IMR-90 (cell line): ENCODE results near the gene NADSYN1. TPM values are rescaled to one million over a fixed set of nuclear protein-coding genes. Genes with fewer than 3 reads are reported as not detected.

ENCODE experiments used
- ATAC-seq: fragments of 200-7000 bp; cut with Tn5 transposase; 2 replicates; pipeline ENCODE4 v1.9.1; 2020; ENCODE audit warnings: low read depth, mild to moderate bottlenecking, moderate library complexity
- BruUV-seq: library from RNA; stranded (reverse); fragments of 400-500 nt; replicated peaks from 2 replicates; lab custom pipeline; 2021; lab: Mats Ljungman, UMichigan
- CTCF ChIA-PET: fragments of 300-600 bp; formaldehyde crosslinking; extraction: SDS; loops from one replicate; lab custom pipeline; 2021; ENCODE audit warnings: antibody characterized with exemption; lab: Yijun Ruan, JAX
- POLR2A ChIA-PET: fragments of 300-600 bp; sonication (Branson Sonifier 250); formaldehyde crosslinking; loops from one replicate; lab custom pipeline; 2022; ENCODE audit warnings: antibody characterized with exemption; ENCODE audit not compliant: unreplicated experiment; lab: Charles Lee
- DNase-seq: peaks from one replicate; pipeline ENCODE4 v3.0.0; 2013
- H2AFZ ChIP-seq: replicated peaks from 2 replicates; pipeline ENCODE3; 2013; ENCODE audit warnings: low read length, mild to moderate bottlenecking; ENCODE audit not compliant: poor library complexity
- H2AK5ac ChIP-seq: 2 replicates; pipeline ENCODE4 v1.6.1; 2013; ENCODE audit warnings: low read depth, low read length, inconsistent platforms
- H2AK9ac ChIP-seq: replicated peaks from 2 replicates; pipeline ENCODE3; 2013; ENCODE audit warnings: mild to moderate bottlenecking, low read depth, low read length, moderate library complexity; ENCODE audit not compliant: poor library complexity
- H2BK120ac ChIP-seq: 2 replicates; pipeline ENCODE4 v1.6.1; 2013; ENCODE audit warnings: low read depth, low read length, inconsistent platforms
- H2BK15ac ChIP-seq: 3 replicates; pipeline ENCODE4 v1.6.1; 2013; ENCODE audit warnings: low read depth, low read length, inconsistent platforms
- H2BK20ac ChIP-seq: 2 replicates; pipeline ENCODE4 v1.6.1; 2013; ENCODE audit warnings: low read depth, mild to moderate bottlenecking, inconsistent platforms, low read length, moderate library complexity
- H2BK5ac ChIP-seq: 2 replicates; pipeline ENCODE4 v1.6.1; 2013; ENCODE audit warnings: mild to moderate bottlenecking, low read depth, low read length, inconsistent platforms; ENCODE audit not compliant: poor library complexity, severe bottlenecking
- H3K14ac ChIP-seq: replicated peaks from 2 replicates; pipeline ENCODE4 v1.6.1; 2013; ENCODE audit warnings: low read depth, low read length, inconsistent platforms
- H3K18ac ChIP-seq: 2 replicates; pipeline ENCODE4 v1.6.1; 2013; ENCODE audit warnings: low read depth, low read length, control low read depth
- H3K23ac ChIP-seq: 2 replicates; pipeline ENCODE4 v1.6.1; 2013; ENCODE audit warnings: low read depth, low read length, inconsistent platforms
- H3K27ac ChIP-seq: 2 replicates; pipeline ENCODE4 v1.5.1; 2013; ENCODE audit warnings: mild to moderate bottlenecking, control low read depth, low read length; ENCODE audit not compliant: insufficient read depth
- H3K27me3 ChIP-seq: 2 replicates; pipeline ENCODE4 v1.6.1; 2013; ENCODE audit warnings: low read length; ENCODE audit not compliant: control insufficient read depth, insufficient read depth
- H3K36me3 ChIP-seq: 2 replicates; pipeline ENCODE4 v1.6.1; 2013; ENCODE audit warnings: low read length, mixed read lengths; ENCODE audit not compliant: control insufficient read depth, insufficient read depth
- H3K4ac ChIP-seq: 2 replicates; pipeline ENCODE4 v1.6.1; 2013; ENCODE audit warnings: low read depth, low read length, inconsistent platforms
- H3K4me1 ChIP-seq: 2 replicates; pipeline ENCODE4 v1.6.1; 2013; ENCODE audit warnings: low read length, mixed read lengths; ENCODE audit not compliant: control insufficient read depth, insufficient read depth
- H3K4me2 ChIP-seq: 2 replicates; pipeline ENCODE4 v1.6.1; 2013; ENCODE audit warnings: low read depth, mild to moderate bottlenecking, control low read depth, low read length, moderate library complexity
- H3K4me3 ChIP-seq: 2 replicates; pipeline ENCODE4 v1.5.1; 2013; ENCODE audit warnings: low read depth, mild to moderate bottlenecking, control low read depth, low read length, moderate library complexity; ENCODE audit not compliant: insufficient read depth
- H3K56ac ChIP-seq: 2 replicates; pipeline ENCODE4 v1.6.1; 2013; ENCODE audit warnings: low read length, inconsistent platforms; ENCODE audit not compliant: insufficient read depth; ENCODE audit errors: extremely low read depth
- H3K79me1 ChIP-seq, 2 experiments: 2 replicates each; pipeline ENCODE4 v1.6.1; 2013; ENCODE audit warnings: low read length in 2 of 2, inconsistent platforms in 1 of 2, low read depth in 1 of 2
- H3K9ac ChIP-seq: 2 replicates; pipeline ENCODE4 v1.6.1; 2013; ENCODE audit warnings: low read depth, low read length, control low read depth
- H3K9me1 ChIP-seq: 2 replicates; pipeline ENCODE4 v1.6.1; 2013; ENCODE audit warnings: low read length, inconsistent platforms; ENCODE audit not compliant: insufficient read depth
- H3K9me3 ChIP-seq: 2 replicates; pipeline ENCODE4 v1.6.1; 2013; ENCODE audit warnings: low read length; ENCODE audit not compliant: control insufficient read depth, insufficient read depth
- H4K20me1 ChIP-seq: 2 replicates; pipeline ENCODE4 v1.6.1; 2013; ENCODE audit warnings: low read length, inconsistent platforms; ENCODE audit not compliant: insufficient read depth
- H4K5ac ChIP-seq: 2 replicates; pipeline ENCODE4 v1.6.1; 2013; ENCODE audit warnings: mild to moderate bottlenecking, low read depth, low read length, control low read depth
- H4K8ac ChIP-seq, 2 experiments: 2 replicates each; pipeline ENCODE4 v1.6.1; 2013; ENCODE audit warnings: low read depth in 2 of 2, low read length in 2 of 2, control low read depth in 1 of 2, inconsistent platforms in 1 of 2
- H4K91ac ChIP-seq: 2 replicates; pipeline ENCODE4 v1.6.1; 2013; ENCODE audit warnings: low read depth, low read length, inconsistent platforms; ENCODE audit not compliant: insufficient read depth
- FOS ChIP-seq: fragments of 150-350 bp; IDR thresholded peaks from 2 replicates; pipeline ENCODE4 v1.6.1; 2016; ENCODE audit warnings: low read depth, low read length
- MAZ ChIP-seq: IDR thresholded peaks from 2 replicates; pipeline ENCODE4 v1.6.1; 2012; ENCODE audit warnings: low read depth, mild to moderate bottlenecking, low read length, improper control_type of control experiment, moderate library complexity, borderline replicate concordance
- RCOR1 ChIP-seq: IDR thresholded peaks from 2 replicates; pipeline ENCODE4 v1.6.1; 2012; ENCODE audit warnings: mild to moderate bottlenecking, low read length, improper control_type of control experiment; ENCODE audit not compliant: insufficient replicate concordance
- USF2 ChIP-seq: fragments of 150-350 bp; IDR thresholded peaks from 2 replicates; pipeline ENCODE4 v1.6.1; 2017; ENCODE audit warnings: mild to moderate bottlenecking, antibody characterized with exemption, low read length, low read depth
- WGBS, 2 experiments: methylation state at CpG; one replicate each; pipeline versions ENCODE4 v1.1.5 to v1.1.7; 2013; ENCODE audit warnings: missing lambda C conversion rate in 2 of 2; ENCODE audit not compliant: insufficient read length in 1 of 2; ENCODE audit errors: extremely low coverage in 2 of 2; 5-methylcytosine and 5-hydroxymethylcytosine counted together
- dilution Hi-C: fragments of 300-500 bp; cut with HindIII; formaldehyde crosslinking; loops from one replicate; pipeline ENCODE4 v1.14.3; 2018; ENCODE audit warnings: low sequenced_read_pairs; ENCODE audit not compliant: unreplicated experiment
- in situ Hi-C: fragments of 300-500 bp; cut with MboI; formaldehyde crosslinking; loops from 3 replicates; pipeline ENCODE4 v1.14.3; 2019; ENCODE audit warnings: low sequenced_read_pairs, inconsistent platforms, mixed read lengths
- intact Hi-C: fragments of 100-400 bp; cut with micrococcal nuclease; formaldehyde crosslinking; loops from 2 replicates; pipeline ENCODE4 v1.10.0; 2022
- polyA plus RNA-seq, 3 experiments: library from polyadenylated mRNA; depleted of rRNA; stranded (reverse); fragments of >200 nt; gene quantifications; 2 replicates each; pipeline ENCODE4 v1.2.3, GENCODE V29; 2012; ENCODE audit warnings: low replicate concordance in 1 of 3
- total RNA-seq: library from RNA; depleted of rRNA; stranded (reverse); fragments of >200 nt; gene quantifications from 2 replicates; pipeline ENCODE4 v1.2.3, GENCODE V29; 2012

The NADSYN1 gene
- total and polyA plus RNA-seq, 2 of the 4 experiments (the other 2 are of a cell fraction): 69.5 to 70.4 TPM

GRCh38 chr11:71498091-71498490 lies 45.1 kb downstream of the NADSYN1 start:
- no peak overlapping the region for H2AK9ac ChIP-seq
- in situ Hi-C loops: no loop called here
- WGBS, 2 experiments: 95% methylated on average over 10 of the region's 19 CpGs; no CpG with 5 or more reads in 1 of the 2 experiments
- H3K79me1 ChIP-seq: no peaks in the 10 kb centered on the region
- no peaks in the 10 kb centered on the region for H3K27me3 ChIP-seq
- intact Hi-C loops: no loop called here
- H3K14ac ChIP-seq: no peak overlapping the region
- no peak overlapping the region for H4K91ac ChIP-seq
- no peak overlapping the region for H3K18ac ChIP-seq
- H2BK5ac ChIP-seq: no peak overlapping the region
- no peak overlapping the region for H3K4ac ChIP-seq
- H3K27ac ChIP-seq: no peak overlapping the region
- H2AK5ac ChIP-seq: no peak overlapping the region
- BruUV-seq: no TSS peak
- no peak overlapping the region for H2BK20ac ChIP-seq
- H3K23ac ChIP-seq: no peak overlapping the region
- H3K9ac ChIP-seq: no peak overlapping the region
- no peak overlapping the region for H4K8ac ChIP-seq
- DNase-seq (no peak), ATAC-seq (no peak)
- H3K56ac ChIP-seq: no peak overlapping the region
- H3K36me3 ChIP-seq: peaks cover 59% of the 10 kb centered on the region
- H3K4me3 ChIP-seq: no peak overlapping the region
- ChIA-PET CTCF (no interaction called here), POLR2A (no interaction called here)
- H2BK120ac ChIP-seq: no peak overlapping the region
- H3K4me2 ChIP-seq: no peak overlapping the region
- no peak overlapping the region for H4K5ac ChIP-seq
- H3K9me3 ChIP-seq: no peaks in the 10 kb centered on the region
- peaks cover 9% of the 10 kb centered on the region; the same call in 1 of the 2 replicates for H3K9me1 ChIP-seq
- H2AFZ ChIP-seq: no peak overlapping the region
- TF ChIP-seq MAZ: no peak
- no peak for TF ChIP-seq RCOR1
- no peak for TF ChIP-seq FOS
- no peak for TF ChIP-seq USF2
- H4K20me1 ChIP-seq: no peaks in the 10 kb centered on the region
- dilution Hi-C loops: no loop called here
- no peaks in the 10 kb centered on the region for H3K4me1 ChIP-seq
- H2BK15ac ChIP-seq: no peak overlapping the region
